Measurements from ENCODE around the gene UTP11.

GRCh38 chr1:38044221-38045215 is 32.0 kb downstream of the UTP11 start:
- TF ChIP-seq CTCF (IDR thresholded peaks at IDR 0.05), result no peak
- no peak for TF ChIP-seq EP300 (IDR thresholded peaks at IDR 0.05)
